ENCODE data around the gene C6orf163.
A peak's percentile ranks its signal among the peaks of the same experiment; 100 is the strongest.
"Not testable (repeated sequence)": the region's sequence is repeated elsewhere in the genome, so short reads cannot be mapped to it uniquely, and the experiment has no call there.

C6orf163 gene

GRCh38 chr6:87344731-87345130 lies at the start of gene C6orf163:
TSS of gene C6orf163 (plus strand) at chr6:87344813. CDS start at chr6:87345100, 287 bp downstream.
- no peak for DNase-seq

DNA sequence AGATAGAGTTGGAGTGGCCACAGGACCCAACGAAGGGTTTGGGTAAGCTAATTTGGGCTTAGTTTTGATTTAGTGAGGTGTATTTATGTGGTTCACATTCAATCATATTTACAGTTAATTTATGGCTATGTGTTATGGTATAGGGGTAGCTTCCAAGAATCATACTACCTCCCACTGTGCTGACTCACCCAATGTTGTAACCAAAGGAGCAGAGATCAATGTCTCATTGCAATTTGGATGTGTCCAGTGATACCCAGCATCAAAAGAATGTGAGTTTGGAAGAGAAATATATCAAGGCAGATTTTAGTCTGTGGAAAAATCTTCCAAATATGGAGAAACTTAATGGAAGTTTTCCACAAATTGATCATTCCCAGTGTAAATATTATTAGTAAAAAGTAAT lies 47.5 kb upstream of the C6orf163 start:
- no peak for DNase-seq

GRCh38 chr6:87301277-87301676 lies 43.3 kb upstream of the C6orf163 start:
- DNase-seq, result not testable (repeated sequence)

GRCh38 chr6:87308970-87309369 lies 35.6 kb upstream of the C6orf163 start:
- no peak for DNase-seq

DNA sequence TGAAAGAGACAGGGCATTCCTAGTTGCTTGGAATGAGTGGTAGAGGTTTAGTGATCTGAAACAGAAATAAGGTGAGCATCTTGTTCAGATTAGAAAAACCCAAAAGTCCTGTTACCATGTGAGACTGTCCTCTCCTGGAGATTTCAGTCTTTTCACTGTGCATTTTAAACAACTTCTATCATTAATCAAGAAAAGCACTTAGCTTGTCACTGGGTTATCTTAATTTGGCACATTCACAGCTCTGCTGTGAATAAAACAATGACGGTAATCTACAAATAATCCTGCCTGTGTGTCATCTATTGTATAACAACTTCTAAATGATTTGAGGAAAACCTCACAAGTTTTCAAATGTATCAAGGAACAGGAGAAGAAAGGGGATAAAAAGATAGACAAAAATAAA lies 31.8 kb upstream of the C6orf163 start:
- no peak for DNase-seq

- no peak for DNase-seq
Measured at GRCh38 chr6:87315071-87315470, 29.5 kb upstream of the C6orf163 start.

GRCh38 chr6:87319271-87319987 lies 25.2 kb upstream of the C6orf163 start:
- DNase-seq, result no peak

- peak; percentile 51 for DNase-seq
Measured at GRCh38 chr6:87322304-87323212, 22.1 kb upstream of the C6orf163 start, which contains the start of gene SMIM8. TSS of gene SMIM8 (plus strand) at chr6:87322588. CDS start at chr6:87337032, 14,444 bp downstream.

GRCh38 chr6:87323880-87324279 lies 20.7 kb upstream of the C6orf163 start:
- not testable (repeated sequence) for DNase-seq

DNA sequence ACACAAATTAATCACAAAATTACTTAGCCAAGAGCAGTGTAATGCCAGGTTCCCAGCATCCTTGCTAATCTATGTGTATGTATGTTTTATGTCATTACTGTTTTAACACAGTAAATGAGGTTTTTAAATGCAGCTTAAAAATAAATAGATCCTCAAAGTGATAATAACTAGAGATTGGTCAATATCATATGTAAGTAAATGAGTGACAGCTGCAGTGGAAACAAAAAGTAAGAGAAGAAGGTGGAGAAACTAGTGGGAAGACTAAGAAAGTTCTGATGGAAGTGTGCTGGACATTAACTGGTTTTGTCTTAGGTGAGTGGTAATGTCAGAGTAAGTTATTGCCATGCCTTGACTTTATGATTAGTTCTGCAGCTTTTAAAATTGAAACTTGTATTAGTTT lies 13.7 kb upstream of the C6orf163 start:
- DNase-seq, result no peak

DNA sequence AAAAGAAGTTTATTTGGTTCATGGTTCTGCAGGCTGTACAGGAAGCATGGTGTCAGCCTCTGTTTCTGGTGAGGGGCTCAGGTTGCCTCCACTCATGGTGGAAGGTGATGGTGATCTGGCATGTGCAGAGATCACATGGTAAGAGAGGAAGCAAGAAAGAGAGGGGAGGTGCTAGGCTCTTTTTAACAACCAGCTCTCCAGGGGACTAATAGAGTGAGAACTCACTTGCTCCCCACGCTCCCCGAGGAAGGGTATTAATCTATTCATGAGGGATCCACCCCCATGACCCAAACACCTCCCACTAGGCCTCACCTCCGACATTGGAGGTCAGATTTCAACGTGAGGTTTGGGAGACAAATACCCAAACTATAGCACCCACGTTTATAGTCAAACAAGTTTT lies 11.6 kb upstream of the C6orf163 start:
- no peak for DNase-seq

GRCh38 chr6:87333591-87334181 lies 10.9 kb upstream of the C6orf163 start:
- DNase-seq, result no peak

GRCh38 chr6:87334683-87335082 lies 9.9 kb upstream of the C6orf163 start:
- no peak for DNase-seq

DNA sequence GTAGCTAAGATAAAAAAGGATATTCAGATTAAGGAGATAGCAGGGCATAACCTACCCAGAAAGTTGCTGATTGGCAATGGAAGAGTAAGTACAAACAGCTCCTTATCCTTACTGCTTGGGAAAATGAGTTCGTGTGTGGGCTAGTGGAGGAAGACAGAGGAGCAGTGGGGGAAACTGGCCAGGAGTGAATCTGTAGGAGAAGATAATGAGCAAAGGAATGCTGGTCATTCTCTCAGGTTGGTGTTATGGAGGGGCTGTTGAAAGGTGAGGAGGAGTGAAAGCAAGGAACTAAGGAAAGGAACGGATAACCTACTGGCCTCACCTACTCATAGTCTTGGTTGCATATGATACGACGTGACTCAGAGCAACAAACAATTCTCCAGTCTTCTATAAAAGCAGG lies 8.2 kb upstream of the C6orf163 start:
- DNase-seq, result no peak

DNA sequence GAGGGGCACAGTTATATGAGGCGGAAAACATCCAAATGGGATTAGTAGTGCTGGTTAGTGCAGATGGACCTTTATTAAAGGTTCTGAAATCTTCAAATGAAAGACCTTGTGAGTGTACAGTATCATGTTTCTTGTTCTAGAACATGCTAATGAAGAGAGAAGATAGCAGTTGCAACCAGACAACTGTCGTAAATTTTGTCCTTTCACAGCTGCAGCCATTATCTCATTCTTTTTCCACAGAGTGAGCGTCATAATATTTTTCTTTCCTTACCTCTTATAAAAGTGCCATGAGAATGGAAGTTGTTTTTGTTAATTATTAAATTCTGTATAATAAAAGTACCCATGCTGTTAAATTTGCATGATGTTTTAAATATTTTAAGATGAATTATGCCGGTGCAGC lies 4.4 kb upstream of the C6orf163 start:
- DNase-seq, result no peak

- no peak for DNase-seq
Measured at GRCh38 chr6:87341158-87341557, 3.5 kb upstream of the C6orf163 start.

GRCh38 chr6:87341899-87342298 lies 2.7 kb upstream of the C6orf163 start:
- no peak for DNase-seq

- no peak for DNase-seq
Measured at GRCh38 chr6:87342829-87343228, 1.8 kb upstream of the C6orf163 start.

DNA sequence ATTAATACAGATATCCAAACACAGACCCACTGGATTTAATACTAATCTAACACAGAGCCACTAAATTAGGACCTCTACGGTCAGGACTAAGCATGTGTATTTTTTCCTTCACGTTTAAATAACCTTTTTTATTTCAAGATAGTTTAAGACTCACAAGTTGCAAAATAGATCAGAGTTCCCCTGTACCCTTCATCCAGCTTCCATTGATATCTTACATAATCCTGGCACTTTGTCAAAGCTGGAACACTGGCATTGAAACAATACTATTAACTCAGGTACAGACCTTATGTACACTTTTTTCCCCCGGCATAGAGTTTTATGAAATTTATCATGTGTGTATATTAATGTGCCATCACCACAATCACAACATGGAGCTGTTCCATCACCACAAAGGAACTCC lies 2.1 kb downstream of the C6orf163 start:
- DNase-seq, result no peak

- no peak for DNase-seq
Measured at GRCh38 chr6:87349896-87350295, 5.3 kb downstream of the C6orf163 start.

GRCh38 chr6:87350516-87350915 lies 5.9 kb downstream of the C6orf163 start:
- DNase-seq, result no peak

DNA sequence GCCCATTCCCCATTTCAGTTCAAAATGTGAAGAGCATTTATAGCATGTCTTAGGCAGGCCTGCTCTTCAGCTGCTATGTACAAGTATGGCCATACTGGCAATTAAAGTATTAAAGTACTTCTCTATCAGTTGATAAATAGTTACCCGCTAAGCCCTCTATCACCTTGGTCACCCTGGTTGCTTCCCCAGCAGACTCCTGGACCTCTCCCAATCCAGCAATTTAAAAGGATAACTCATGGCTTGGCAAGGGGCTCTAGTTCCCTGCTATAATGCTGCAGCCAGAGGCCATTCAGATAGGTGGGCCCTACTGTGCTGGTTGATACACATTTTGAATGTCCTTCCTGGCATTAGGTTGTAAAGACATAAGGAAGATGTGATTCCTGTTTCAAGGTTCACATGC lies 7.0 kb downstream of the C6orf163 start:
- DNase-seq, result no peak

GRCh38 chr6:87356181-87356580 lies 11.6 kb downstream of the C6orf163 start:
- no peak for DNase-seq
